Inflammatory macrophage treated with lipopolysaccharide for 4 hours (primary cell): Measurements from ENCODE around the gene C19orf18.
"Not testable (repeated sequence)": the region's sequence is repeated elsewhere in the genome, so short reads cannot be mapped to it uniquely, and the experiment has no call there.

Experiments used
- DNase-seq: peaks from one replicate; pipeline ENCODE4 v3.0.0-alpha.2; 2020

Gene C19orf18

GRCh38 chr19:57974434-57974833, at the start of gene C19orf18:
C19orf18 (minus strand) TSS chr19:57974534; CDS start chr19:57974432, 102 bp downstream.
- no peak for DNase-seq

DNA sequence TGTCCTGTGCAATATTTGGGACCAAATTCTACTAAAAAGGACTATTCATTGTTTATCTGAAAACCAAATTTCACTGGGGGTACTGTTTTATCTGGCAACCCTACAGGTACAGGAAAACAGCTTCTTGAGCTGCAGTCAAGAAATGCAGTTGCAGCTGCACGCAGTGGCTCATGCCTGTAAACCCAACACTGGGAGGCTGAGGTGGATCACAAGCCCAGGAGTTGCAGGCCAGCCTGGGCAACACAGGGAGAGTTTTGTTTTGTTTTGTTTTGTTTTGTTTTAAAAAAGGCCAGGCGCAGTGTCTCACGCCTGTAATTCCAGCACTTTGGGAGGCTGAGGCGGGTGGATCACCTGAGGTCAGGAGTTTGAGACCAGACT, 47.9 kb upstream of the C19orf18 start:
- DNase-seq, result no peak

- peak; percentile 44 for DNase-seq
Measured at GRCh38 chr19:58021541-58022282, 47.4 kb upstream of the C19orf18 start.

DNA sequence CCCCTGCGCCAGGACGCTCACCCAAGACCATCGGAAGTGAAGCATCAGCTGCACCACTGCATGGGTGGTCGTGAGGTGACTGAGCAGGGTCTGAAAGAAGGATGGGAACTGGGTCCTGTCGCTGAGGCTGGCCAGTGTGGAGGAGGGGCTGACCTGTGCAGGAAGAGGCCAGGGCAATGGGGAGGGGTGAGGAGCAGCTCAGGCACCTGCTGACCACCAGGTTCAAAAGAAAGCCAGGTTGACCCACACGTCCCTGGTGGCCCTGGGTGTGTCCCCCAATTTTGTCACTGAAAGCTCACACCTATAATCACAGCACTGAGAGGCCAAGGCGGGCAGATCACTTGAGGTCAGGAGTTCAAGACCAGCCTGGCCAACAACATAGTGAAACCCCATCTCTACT, 45.8 kb upstream of the C19orf18 start:
- no peak for DNase-seq

- no peak for DNase-seq
Measured at GRCh38 chr19:58014141-58014540, 39.8 kb upstream of the C19orf18 start.

DNA sequence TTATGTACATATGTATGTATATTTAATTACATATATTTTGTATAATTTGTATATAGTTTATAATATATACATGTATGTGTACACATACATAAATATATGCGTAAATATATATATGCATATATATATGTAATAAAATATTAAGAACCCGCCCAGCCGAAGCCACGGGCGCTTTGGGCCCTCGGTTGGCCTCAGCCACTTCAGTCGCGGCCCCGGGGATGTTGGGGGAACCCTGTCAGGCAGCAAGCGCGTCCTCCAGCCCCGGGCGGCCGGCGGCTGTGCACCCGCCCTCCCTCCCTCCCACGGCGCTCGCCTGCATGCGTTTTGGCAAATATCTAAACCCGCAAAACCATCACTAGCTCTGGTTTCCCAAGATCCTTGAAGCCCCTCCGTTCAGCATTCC, 36.2 kb upstream of the C19orf18 start:
- no peak for DNase-seq

- DNase-seq, result peak; percentile 61
Measured at GRCh38 chr19:58009666-58010301, 35.5 kb upstream of the C19orf18 start.

DNA sequence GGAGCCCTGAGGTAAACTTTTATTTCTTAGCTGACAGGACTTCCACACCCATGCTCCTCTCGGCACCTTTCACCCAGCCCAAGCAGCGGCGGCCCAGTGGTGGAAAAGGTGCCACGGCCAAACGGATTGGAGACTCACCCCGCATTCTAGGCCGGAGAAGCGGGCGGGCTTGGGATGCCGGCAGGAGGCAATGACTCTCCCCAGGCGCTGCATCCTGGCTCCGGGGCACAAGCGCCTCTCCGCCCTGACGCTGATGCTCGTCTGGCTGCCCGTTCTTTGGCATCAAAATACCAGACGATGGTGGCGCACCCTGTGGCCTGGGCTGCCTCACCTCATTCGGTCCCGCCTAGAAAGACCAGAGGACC, 34.9 kb upstream of the C19orf18 start:
- no peak for DNase-seq

GRCh38 chr19:58008877-58009276, 34.5 kb upstream of the C19orf18 start:
- not testable (repeated sequence) for DNase-seq

- no peak for DNase-seq
Measured at GRCh38 chr19:58007285-58007684, 33.0 kb upstream of the C19orf18 start.

GRCh38 chr19:58003174-58003828, 29.0 kb upstream of the C19orf18 start:
- DNase-seq, result no peak

GRCh38 chr19:58002384-58003173, 28.2 kb upstream of the C19orf18 start, which contains the start of gene ZNF606:
ZNF606 (minus strand) TSS chr19:58002820; CDS start chr19:58001319, 1,501 bp downstream.
- peak; percentile 87 for DNase-seq

DNA sequence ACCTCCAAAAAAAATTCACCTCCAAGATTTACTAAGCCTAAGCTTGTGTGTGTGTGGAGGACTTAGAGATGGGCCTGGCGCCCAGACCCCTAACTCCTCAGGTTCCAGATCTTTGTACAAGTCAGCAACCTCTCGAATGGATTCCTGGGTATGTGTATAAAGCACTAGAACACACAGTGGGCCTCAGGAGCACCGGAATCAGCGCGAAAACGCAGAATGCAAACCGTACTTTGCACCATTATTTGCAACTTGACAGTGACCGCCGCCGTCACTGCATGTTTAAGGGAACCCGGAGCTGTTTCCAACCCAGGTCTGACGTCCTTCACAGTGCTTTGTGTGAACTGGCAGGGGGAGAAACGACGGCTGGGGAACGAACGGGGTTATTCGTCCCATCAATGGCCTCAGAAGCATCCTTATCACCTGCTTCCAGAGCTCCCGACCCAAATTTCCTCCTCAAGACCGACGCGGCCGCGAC, 27.6 kb upstream of the C19orf18 start:
- peak; percentile 1 for DNase-seq

DNA sequence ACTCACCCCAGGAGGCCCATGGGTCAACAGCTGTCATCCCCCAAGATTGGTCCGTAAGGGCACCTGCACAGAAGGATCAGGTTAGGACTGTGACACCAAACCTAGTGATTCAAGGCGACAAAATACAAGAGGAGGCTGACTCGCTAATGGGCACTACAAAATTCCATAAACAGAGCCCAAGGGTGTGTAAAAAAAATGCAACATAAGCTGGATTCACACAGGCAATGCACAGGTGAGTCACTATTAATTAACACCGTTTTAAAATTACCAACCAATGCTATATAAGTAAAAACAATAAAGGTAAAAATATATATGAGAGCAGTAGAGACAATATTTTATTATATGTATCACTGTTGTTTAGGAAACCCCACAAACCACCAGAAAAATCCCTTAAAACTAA, 26.3 kb upstream of the C19orf18 start:
- DNase-seq, result no peak

DNA sequence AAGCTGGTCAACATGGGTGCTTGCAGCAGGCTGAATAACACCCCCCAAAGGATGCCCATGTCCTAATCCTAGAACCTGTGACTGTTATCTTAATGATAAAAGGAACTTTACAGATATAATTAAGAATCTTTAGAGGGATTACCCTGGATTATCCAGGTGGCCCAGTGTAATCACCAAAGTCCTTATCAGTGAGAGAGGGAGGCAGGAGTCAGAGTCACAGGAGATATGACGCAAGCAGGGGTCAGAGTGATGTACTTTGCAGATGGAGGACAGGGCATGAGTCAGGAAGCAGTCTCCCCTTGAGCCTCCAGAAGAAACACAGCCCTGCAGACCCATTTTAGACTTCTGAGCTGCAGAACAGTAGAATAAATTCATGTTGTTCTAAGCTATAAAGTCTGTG, 18.5 kb upstream of the C19orf18 start:
- no peak for DNase-seq

DNA sequence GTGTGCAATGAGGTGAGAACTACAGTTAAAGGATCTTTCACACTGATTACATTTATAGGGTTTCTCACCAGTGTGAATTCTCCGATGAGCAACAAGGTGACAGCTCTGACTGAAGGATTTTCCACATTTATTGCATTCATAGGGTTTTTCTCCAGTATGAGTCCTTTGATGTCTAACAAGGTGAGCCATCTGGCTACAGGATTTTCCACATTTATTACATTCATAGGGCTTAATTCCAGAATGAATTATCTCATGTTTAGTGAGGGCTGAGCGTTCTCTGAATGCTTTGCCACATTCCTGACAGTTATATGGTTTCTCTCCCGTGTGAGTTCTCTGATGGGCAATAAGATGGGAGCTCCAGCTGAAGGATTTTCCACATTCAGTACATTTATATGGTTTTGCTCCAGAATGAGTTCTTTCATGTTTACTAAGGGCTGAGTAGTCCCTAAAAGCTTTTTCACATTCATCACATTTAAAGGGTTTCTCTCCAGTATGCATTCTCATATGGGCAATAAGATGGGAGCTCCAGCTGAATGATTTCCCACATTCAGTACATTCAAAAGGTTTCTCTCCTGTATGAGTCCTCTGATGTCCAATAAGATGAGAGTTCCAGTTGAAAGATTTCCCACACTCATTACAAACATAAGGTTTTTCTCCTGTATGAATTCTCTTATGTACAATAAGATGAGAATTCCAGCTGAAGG, 4.4 kb upstream of the C19orf18 start:
- no peak for DNase-seq

DNA sequence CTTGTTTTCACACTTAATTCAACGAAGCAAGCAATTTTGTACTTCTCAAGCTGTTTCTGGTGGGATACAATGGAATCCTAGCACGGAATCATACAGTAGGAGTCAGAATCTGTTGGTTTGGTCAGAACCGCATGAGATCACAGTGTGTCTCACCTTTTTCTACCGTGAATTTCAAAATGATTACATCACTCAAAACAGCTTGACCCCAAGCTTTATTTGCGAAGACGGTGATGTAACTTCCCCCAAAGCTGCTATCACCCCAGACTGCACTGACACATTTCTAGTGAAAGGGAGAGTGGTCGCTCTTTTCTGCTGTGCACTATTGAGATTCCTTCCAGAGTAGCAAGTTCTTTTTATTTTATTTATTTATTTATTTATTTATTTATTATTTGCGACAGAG, 9.6 kb downstream of the C19orf18 start:
- DNase-seq, result no peak

GRCh38 chr19:57961785-57962184, 12.5 kb downstream of the C19orf18 start:
- DNase-seq, result no peak

DNA sequence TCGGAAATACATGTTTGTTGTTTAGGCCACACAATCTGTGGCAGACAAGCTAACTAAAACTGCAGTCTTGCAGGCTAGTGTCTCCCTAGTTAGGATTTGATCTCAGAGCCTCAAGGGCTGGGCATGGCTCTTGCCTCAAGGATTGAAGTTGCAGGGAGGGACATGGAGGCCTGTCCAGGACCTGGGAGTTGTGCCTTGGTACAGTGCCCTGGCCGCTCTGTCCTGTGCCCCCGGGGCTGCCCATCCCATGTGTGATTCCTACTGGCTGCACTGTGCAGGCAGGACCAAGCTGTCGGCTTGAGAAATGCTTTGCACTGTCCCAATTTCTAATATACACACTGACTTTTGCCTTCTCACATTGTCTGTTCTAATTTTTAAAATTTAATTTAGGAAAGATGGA, 19.3 kb downstream of the C19orf18 start:
- DNase-seq, result no peak

- no peak for DNase-seq
Measured at GRCh38 chr19:57949702-57950101, 24.6 kb downstream of the C19orf18 start.

DNA sequence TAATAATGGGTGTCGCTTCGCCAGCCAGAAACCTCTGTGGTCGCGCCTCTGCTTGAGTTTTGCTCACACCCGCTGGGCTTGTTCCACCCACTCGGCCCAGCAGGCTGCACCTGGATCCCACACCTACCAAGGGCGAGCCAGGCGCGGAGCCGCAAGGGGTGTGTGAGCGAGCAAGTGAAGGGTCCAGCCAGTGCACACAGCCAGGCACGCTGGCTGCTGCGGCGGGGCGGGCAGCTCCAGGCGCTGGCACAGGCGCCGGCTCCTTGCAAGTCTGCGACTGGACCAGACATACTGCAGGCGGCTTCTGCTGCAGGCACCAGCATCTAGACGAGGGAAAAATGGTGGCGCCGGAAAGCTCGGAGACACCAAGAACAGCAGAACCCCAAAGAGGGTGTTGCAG, 25.0 kb downstream of the C19orf18 start:
- DNase-seq, result no peak

GRCh38 chr19:57947419-57948134, 26.8 kb downstream of the C19orf18 start, which contains the start of gene ZNF256:
ZNF256 (minus strand) TSS chr19:57947706; CDS start chr19:57947474, 232 bp downstream.
- DNase-seq, result peak; percentile 81
